ENCODE data around the gene NSUN4. TPM values are rescaled to one million over a fixed set of nuclear protein-coding genes. Genes with fewer than 3 reads are reported as not detected.

NSUN4 gene
- total and polyA plus RNA-seq, 2 of the 13 experiments (the other 11 are each of a cell fraction or from before 2014, with no cell fraction given) = 21.5 to 23.5 TPM

DNA sequence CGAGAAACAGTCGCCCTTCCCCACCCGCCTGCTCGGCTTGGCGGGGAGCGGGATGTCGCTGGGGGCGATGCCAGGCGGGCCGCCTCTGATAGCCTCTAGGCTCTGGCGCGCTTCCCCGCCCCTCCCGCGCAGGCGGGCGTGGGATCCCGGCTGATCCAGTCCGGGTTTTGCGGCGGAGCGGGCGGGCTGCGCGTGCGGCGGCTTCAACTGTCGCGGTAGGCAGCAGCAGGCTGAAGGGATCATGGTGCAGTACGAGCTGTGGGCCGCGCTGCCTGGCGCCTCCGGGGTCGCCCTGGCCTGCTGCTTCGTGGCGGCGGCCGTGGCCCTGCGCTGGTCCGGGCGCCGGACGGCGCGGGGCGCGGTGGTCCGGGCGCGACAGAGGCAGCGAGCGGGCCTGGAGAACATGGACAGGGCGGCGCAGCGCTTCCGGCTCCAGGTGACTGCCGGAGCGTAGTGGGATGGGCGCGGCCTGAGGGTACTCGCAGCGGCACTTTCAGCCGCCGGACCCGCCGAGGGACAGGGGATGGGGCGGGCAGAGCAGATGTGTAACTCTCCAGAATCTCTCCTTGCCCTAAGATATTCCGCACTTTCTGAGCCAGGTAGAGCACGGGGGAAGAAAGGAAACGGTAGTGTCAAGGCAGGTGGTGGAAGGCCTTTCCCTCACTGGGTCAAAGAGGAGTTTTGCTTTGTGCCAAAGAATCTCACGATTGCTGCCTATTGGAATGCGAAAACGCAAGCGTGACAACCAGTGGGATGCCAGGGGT is 53.7 kb downstream of the NSUN4 start, which contains the start of gene FAAH (continued):
- peak; percentile 72; the same call in 1 of the 2 replicates for TF ChIP-seq ZNF34 (CRISPR knock-in tag; IDR thresholded peaks at IDR 0.05; ENCODE audit: borderline replicate concordance)
- 0 out of 2 replicates have a peak, but pooled peaks have one; percentile 26 for TF ChIP-seq FLYWCH1 (CRISPR knock-in tag; IDR thresholded peaks at IDR 0.05)
- no peak for TF ChIP-seq DMAP1 (CRISPR knock-in tag; IDR thresholded peaks at IDR 0.05)
- TF ChIP-seq PTBP1 (IDR thresholded peaks at IDR 0.05; ENCODE audit: low read depth, low read length, poor library complexity, severe bottlenecking) = no peak
- peak; percentile 31; the same call in 1 of the 2 replicates for TF ChIP-seq ADNP (CRISPR knock-in tag; IDR thresholded peaks at IDR 0.05)
- TF ChIP-seq ZNF251 (CRISPR knock-in tag; IDR thresholded peaks at IDR 0.05) = no peak
- no peak for TF ChIP-seq SIN3B (IDR thresholded peaks at IDR 0.05; ENCODE audit: low read length)
- TF ChIP-seq, protein P1, sequence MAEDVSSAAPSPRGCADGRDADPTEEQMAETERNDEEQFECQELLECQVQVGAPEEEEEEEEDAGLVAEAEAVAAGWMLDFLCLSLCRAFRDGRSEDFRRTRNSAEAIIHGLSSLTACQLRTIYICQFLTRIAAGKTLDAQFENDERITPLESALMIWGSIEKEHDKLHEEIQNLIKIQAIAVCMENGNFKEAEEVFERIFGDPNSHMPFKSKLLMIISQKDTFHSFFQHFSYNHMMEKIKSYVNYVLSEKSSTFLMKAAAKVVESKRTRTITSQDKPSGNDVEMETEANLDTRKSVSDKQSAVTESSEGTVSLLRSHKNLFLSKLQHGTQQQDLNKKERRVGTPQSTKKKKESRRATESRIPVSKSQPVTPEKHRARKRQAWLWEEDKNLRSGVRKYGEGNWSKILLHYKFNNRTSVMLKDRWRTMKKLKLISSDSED (CRISPR knock-in tag; IDR thresholded peaks at IDR 0.05) = 0 out of 2 replicates have a peak, but pooled peaks have one; percentile 30
- 0 out of 2 replicates have a peak, but pooled peaks have one; percentile 62 for TF ChIP-seq KDM4B (CRISPR knock-in tag; IDR thresholded peaks at IDR 0.05)
- TF ChIP-seq ZNF670 (CRISPR knock-in tag; IDR thresholded peaks at IDR 0.05; ENCODE audit: borderline replicate concordance) = peak; percentile 78; the same call in 1 of the 2 replicates
- TF ChIP-seq KAT2B (IDR thresholded peaks at IDR 0.05; ENCODE audit: borderline replicate concordance, low read depth, low read length) = no peak
- no peak for TF ChIP-seq POLR2AphosphoS2 (IDR thresholded peaks at IDR 0.05; ENCODE audit: low read depth, low read length)
- 0 out of 2 replicates have a peak, but pooled peaks have one; percentile 10 for TF ChIP-seq TCF7 (IDR thresholded peaks at IDR 0.05; ENCODE audit: low read depth)
- peak; percentile 58; the same call in 1 of the 2 replicates for TF ChIP-seq ESRRA (CRISPR knock-in tag; IDR thresholded peaks at IDR 0.05; ENCODE audit: low read depth)
- peak; percentile 51 for TF ChIP-seq FOXO1 (CRISPR knock-in tag; IDR thresholded peaks at IDR 0.05)
- TF ChIP-seq, protein P2, sequence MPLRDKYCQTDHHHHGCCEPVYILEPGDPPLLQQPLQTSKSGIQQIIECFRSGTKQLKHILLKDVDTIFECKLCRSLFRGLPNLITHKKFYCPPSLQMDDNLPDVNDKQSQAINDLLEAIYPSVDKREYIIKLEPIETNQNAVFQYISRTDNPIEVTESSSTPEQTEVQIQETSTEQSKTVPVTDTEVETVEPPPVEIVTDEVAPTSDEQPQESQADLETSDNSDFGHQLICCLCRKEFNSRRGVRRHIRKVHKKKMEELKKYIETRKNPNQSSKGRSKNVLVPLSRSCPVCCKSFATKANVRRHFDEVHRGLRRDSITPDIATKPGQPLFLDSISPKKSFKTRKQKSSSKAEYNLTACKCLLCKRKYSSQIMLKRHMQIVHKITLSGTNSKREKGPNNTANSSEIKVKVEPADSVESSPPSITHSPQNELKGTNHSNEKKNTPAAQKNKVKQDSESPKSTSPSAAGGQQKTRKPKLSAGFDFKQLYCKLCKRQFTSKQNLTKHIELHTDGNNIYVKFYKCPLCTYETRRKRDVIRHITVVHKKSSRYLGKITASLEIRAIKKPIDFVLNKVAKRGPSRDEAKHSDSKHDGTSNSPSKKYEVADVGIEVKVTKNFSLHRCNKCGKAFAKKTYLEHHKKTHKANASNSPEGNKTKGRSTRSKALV (CRISPR knock-in tag; IDR thresholded peaks at IDR 0.05) = peak; percentile 78
- TF ChIP-seq, protein P3, sequence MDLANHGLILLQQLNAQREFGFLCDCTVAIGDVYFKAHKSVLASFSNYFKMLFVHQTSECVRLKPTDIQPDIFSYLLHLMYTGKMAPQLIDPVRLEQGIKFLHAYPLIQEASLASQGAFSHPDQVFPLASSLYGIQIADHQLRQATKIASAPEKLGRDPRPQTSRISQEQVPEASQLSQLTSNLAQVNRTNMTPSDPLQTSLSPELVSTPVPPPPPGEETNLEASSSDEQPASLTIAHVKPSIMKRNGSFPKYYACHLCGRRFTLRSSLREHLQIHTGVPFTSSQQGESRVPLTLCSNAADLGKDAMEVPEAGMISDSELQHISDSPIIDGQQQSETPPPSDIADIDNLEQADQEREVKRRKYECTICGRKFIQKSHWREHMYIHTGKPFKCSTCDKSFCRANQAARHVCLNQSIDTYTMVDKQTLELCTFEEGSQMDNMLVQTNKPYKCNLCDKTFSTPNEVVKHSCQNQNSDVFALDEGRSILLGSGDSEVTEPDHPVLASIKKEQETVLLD (CRISPR knock-in tag; IDR thresholded peaks at IDR 0.05; ENCODE audit: low read depth) = peak; percentile 60; the same call in 1 of the 2 replicates
- TF ChIP-seq, protein P4, sequence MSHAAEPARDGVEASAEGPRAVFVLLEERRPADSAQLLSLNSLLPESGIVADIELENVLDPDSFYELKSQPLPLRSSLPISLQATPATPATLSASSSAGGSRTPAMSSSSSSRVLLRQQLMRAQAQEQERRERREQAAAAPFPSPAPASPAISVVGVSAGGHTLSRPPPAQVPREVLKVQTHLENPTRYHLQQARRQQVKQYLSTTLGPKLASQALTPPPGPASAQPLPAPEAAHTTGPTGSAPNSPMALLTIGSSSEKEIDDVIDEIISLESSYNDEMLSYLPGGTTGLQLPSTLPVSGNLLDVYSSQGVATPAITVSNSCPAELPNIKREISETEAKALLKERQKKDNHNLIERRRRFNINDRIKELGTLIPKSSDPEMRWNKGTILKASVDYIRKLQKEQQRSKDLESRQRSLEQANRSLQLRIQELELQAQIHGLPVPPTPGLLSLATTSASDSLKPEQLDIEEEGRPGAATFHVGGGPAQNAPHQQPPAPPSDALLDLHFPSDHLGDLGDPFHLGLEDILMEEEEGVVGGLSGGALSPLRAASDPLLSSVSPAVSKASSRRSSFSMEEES (CRISPR knock-in tag; IDR thresholded peaks at IDR 0.05) = peak; percentile 76
- TF ChIP-seq ZNF335 (CRISPR knock-in tag; IDR thresholded peaks at IDR 0.05) = no peak
- no peak for TF ChIP-seq AHR (CRISPR knock-in tag; IDR thresholded peaks at IDR 0.05)
- TF ChIP-seq SPEN (CRISPR knock-in tag; IDR thresholded peaks at IDR 0.05; ENCODE audit: low read depth) = peak; percentile 94
- TF ChIP-seq, protein P5, sequence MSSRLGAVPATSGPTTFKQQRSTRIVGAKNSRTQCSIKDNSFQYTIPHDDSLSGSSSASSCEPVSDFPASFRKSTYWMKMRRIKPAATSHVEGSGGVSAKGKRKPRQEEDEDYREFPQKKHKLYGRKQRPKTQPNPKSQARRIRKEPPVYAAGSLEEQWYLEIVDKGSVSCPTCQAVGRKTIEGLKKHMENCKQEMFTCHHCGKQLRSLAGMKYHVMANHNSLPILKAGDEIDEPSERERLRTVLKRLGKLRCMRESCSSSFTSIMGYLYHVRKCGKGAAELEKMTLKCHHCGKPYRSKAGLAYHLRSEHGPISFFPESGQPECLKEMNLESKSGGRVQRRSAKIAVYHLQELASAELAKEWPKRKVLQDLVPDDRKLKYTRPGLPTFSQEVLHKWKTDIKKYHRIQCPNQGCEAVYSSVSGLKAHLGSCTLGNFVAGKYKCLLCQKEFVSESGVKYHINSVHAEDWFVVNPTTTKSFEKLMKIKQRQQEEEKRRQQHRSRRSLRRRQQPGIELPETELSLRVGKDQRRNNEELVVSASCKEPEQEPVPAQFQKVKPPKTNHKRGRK (CRISPR knock-in tag; IDR thresholded peaks at IDR 0.05) = no peak
- TF ChIP-seq CCDC6 (CRISPR knock-in tag; IDR thresholded peaks at IDR 0.05) = peak; percentile 89

Measured in HepG2 (cell line).